Loucy (cell line): ENCODE data around the gene REXO5.

ENCODE experiments used
- H2AFZ ChIP-seq: fragments of 200-600 bp; sonication (generic); 2 replicates; pipeline ENCODE4 v1.6.0; 2016; ENCODE audit warnings: antibody characterized with exemption, mild to moderate bottlenecking, low read length, moderate library complexity
- H3F3A ChIP-seq: fragments of 200-600 bp; 2 replicates; pipeline ENCODE4 v1.6.0; 2016; ENCODE audit warnings: antibody characterized with exemption, low read depth, mild to moderate bottlenecking
- H3K27me3 ChIP-seq: fragments of 200-600 bp; sonication (generic); 2 replicates; pipeline ENCODE4 v1.6.1; 2014; ENCODE audit warnings: low read length, mild to moderate bottlenecking; ENCODE audit not compliant: insufficient read depth, poor library complexity, severe bottlenecking
- H3K36me3 ChIP-seq: fragments of 200-600 bp; sonication (generic); 2 replicates; pipeline ENCODE4 v1.6.1; 2016; ENCODE audit warnings: low read length; ENCODE audit not compliant: insufficient read depth
- H3K4me1 ChIP-seq: fragments of 200-600 bp; sonication (generic); 2 replicates; pipeline ENCODE4 v1.5.1; 2014; ENCODE audit warnings: low read length, mild to moderate bottlenecking; ENCODE audit not compliant: insufficient read depth, poor library complexity, severe bottlenecking
- H3K4me2 ChIP-seq: fragments of 200-600 bp; sonication (generic); 2 replicates; pipeline ENCODE4 v1.6.0; 2014; ENCODE audit warnings: antibody characterized with exemption, low read length, low read depth, mild to moderate bottlenecking; ENCODE audit not compliant: poor library complexity, severe bottlenecking
- H3K4me3 ChIP-seq: fragments of 200-600 bp; sonication (generic); 2 replicates; pipeline ENCODE4 v1.5.1; 2014; ENCODE audit warnings: low read length, mild to moderate bottlenecking, mixed read lengths; ENCODE audit not compliant: poor library complexity, severe bottlenecking
- H3K79me2 ChIP-seq: fragments of 200-600 bp; sonication (generic); 2 replicates; pipeline ENCODE4 v1.6.1; 2014; ENCODE audit warnings: low read length; ENCODE audit not compliant: insufficient read depth
- H3K9ac ChIP-seq: fragments of 200-600 bp; sonication (generic); 2 replicates; pipeline ENCODE4 v1.6.0; 2014; ENCODE audit warnings: mild to moderate bottlenecking, low read depth, low read length, moderate library complexity; ENCODE audit not compliant: poor library complexity, severe bottlenecking
- H3K9me2 ChIP-seq: fragments of 200-600 bp; sonication (generic); replicated peaks from 2 replicates; pipeline ENCODE4 v1.6.1; 2016; ENCODE audit warnings: low read depth, low read length, mixed read lengths
- H3K9me3 ChIP-seq: fragments of 200-600 bp; sonication (generic); 2 replicates; pipeline ENCODE4 v1.6.1; 2014; ENCODE audit warnings: mild to moderate bottlenecking, antibody characterized with exemption, low read length, low read depth; ENCODE audit not compliant: insufficient read depth
- H4K20me1 ChIP-seq: fragments of 200-600 bp; sonication (generic); 2 replicates; pipeline ENCODE4 v1.6.0; 2014; ENCODE audit warnings: antibody characterized with exemption, low read length, mild to moderate bottlenecking; ENCODE audit not compliant: insufficient read depth, poor library complexity, severe bottlenecking
- CTCF ChIP-seq: fragments of 200-600 bp; sonication (generic); conservative IDR thresholded peaks from 2 replicates; pipeline ENCODE4 v1.5.1; 2014; ENCODE audit warnings: mild to moderate bottlenecking, antibody characterized with exemption, low read length
- EZH2phosphoT487 ChIP-seq: fragments of 200-600 bp; IDR thresholded peaks from 2 replicates; pipeline ENCODE4 v1.6.1; 2018; ENCODE audit warnings: antibody characterized with exemption, mild to moderate bottlenecking, moderate library complexity, borderline replicate concordance

Gene REXO5

GRCh38 chr16:20818929-20819585, 12.7 kb downstream of the REXO5 start:
- Histone ChIP-seq H3K9me2 (no peaks in the 10 kb centered on the region), H3K36me3 (no peaks in the 10 kb centered on the region), H3F3A (peaks cover 3% of the 10 kb centered on the region; the same call in 1 of the 2 replicates), H3K4me1 (peaks cover 60% of the 10 kb centered on the region), H3K9me3 (no peaks in the 10 kb centered on the region), H3K79me2 (no peaks in the 10 kb centered on the region), H2AFZ (no peak overlapping the region), H3K27me3 (no peaks in the 10 kb centered on the region), H4K20me1 (no peaks in the 10 kb centered on the region), H3K4me3 (no peak overlapping the region), H3K9ac (no peak overlapping the region), H3K4me2 (no peak overlapping the region)
- TF ChIP-seq CTCF: no peak
- no peak for TF ChIP-seq EZH2phosphoT487

- Histone ChIP-seq H4K20me1 (no peaks in the 10 kb centered on the region), H3K9me2 (no peaks in the 10 kb centered on the region), H3F3A (no peaks in the 10 kb centered on the region), H3K4me2 (peak overlapping the region; percentile 53), H3K79me2 (no peaks in the 10 kb centered on the region), H3K4me1 (peaks cover 54% of the 10 kb centered on the region), H3K9ac (peak overlapping the region; percentile 42), H3K27me3 (no peaks in the 10 kb centered on the region), H3K36me3 (peaks cover 10% of the 10 kb centered on the region), H3K9me3 (no peaks in the 10 kb centered on the region), H3K4me3 (peak overlapping the region; percentile 46), H2AFZ (no peak overlapping the region)
- TF ChIP-seq EZH2phosphoT487 (no peak), CTCF (no peak)
These were observed 15.4 kb downstream of the REXO5 start for GRCh38 chr16:20821682-20822081.

- H2AFZ ChIP-seq: peak overlapping the region; percentile 44; the same call in 1 of the 2 replicates
- H3K27me3 ChIP-seq: no peaks in the 10 kb centered on the region
- H3K79me2 ChIP-seq: no peaks in the 10 kb centered on the region
- TF ChIP-seq EZH2phosphoT487 (no peak), CTCF (no peak)
- no peaks in the 10 kb centered on the region for H3K9me3 ChIP-seq
- H4K20me1 ChIP-seq: no peaks in the 10 kb centered on the region
- H3K9ac ChIP-seq: peak overlapping the region; percentile 42
- peak overlapping the region; percentile 46 for H3K4me3 ChIP-seq
- H3F3A ChIP-seq: no peaks in the 10 kb centered on the region
- no peaks in the 10 kb centered on the region for H3K9me2 ChIP-seq
- peaks cover 53% of the 10 kb centered on the region for H3K4me1 ChIP-seq
- peaks cover 19% of the 10 kb centered on the region for H3K36me3 ChIP-seq
- peak overlapping the region; percentile 53 for H3K4me2 ChIP-seq
These were observed 16.4 kb downstream of the REXO5 start for GRCh38 chr16:20822521-20823325.
